NCI-H2171 (cell line): ENCODE data around the gene ZNF444.
"Not testable (repeated sequence)": the region's sequence is repeated elsewhere in the genome, so short reads cannot be mapped to it uniquely, and the experiment has no call there.

Experiments
- DNase-seq: peaks from one replicate; lab custom pipeline; 2025; lab: John Stamatoyannopoulos, UW

Gene ZNF444

GRCh38 chr19:56147307-56147706 lies 6.2 kb downstream of the ZNF444 start:
- no peak for DNase-seq

GRCh38 chr19:56148096-56148495 lies 7.0 kb downstream of the ZNF444 start:
- no peak for DNase-seq

- DNase-seq = not testable (repeated sequence)
Measured at GRCh38 chr19:56148955-56149655, 8.0 kb downstream of the ZNF444 start.

- DNase-seq = no peak
Measured at GRCh38 chr19:56149656-56150038, 8.6 kb downstream of the ZNF444 start.

GRCh38 chr19:56150358-56150757 lies 9.3 kb downstream of the ZNF444 start:
- DNase-seq = no peak

- no peak for DNase-seq
Measured at GRCh38 chr19:56152644-56153043, 11.6 kb downstream of the ZNF444 start.

- DNase-seq = no peak
Measured at GRCh38 chr19:56153507-56153906, 12.4 kb downstream of the ZNF444 start.

- DNase-seq = no peak
Measured at GRCh38 chr19:56155124-56155687, 14.1 kb downstream of the ZNF444 start.

- no peak for DNase-seq
Measured at GRCh38 chr19:56156768-56157167, 15.7 kb downstream of the ZNF444 start.

- no peak for DNase-seq
Measured at GRCh38 chr19:56158170-56158757, 17.2 kb downstream of the ZNF444 start.

- no peak for DNase-seq
Measured at GRCh38 chr19:56159009-56159559, 18.0 kb downstream of the ZNF444 start.

- no peak for DNase-seq
Measured at GRCh38 chr19:56159622-56160271, 18.7 kb downstream of the ZNF444 start.

GRCh38 chr19:56161534-56161933 lies 20.4 kb downstream of the ZNF444 start:
- no peak for DNase-seq

- no peak for DNase-seq
Measured at GRCh38 chr19:56162258-56162657, 21.2 kb downstream of the ZNF444 start.

- DNase-seq = no peak
Measured at GRCh38 chr19:56163097-56163496, 22.0 kb downstream of the ZNF444 start.

GRCh38 chr19:56167064-56167578 lies 26.0 kb downstream of the ZNF444 start:
- DNase-seq = no peak

GRCh38 chr19:56170261-56170660 lies 29.2 kb downstream of the ZNF444 start:
- no peak for DNase-seq

GRCh38 chr19:56174086-56174485 lies 33.0 kb downstream of the ZNF444 start:
- no peak for DNase-seq

- no peak for DNase-seq
Measured at GRCh38 chr19:56174550-56174949, 33.5 kb downstream of the ZNF444 start.

- not testable (repeated sequence) for DNase-seq
Measured at GRCh38 chr19:56175861-56176307, 34.8 kb downstream of the ZNF444 start, which contains the start of gene GALP. GALP (plus strand) TSS chr19:56176008; CDS start chr19:56177109, 1,101 bp downstream.

GRCh38 chr19:56176310-56176709 lies 35.2 kb downstream of the ZNF444 start:
- DNase-seq = not testable (repeated sequence)

- no peak for DNase-seq
Measured at GRCh38 chr19:56176881-56177280, 35.8 kb downstream of the ZNF444 start.
